Stimulated activated CD8-positive, alpha-beta memory T cell treated with anti-CD3 and anti-CD28 coated beads, Interleukin-12 subunit alpha, Interleukin-12 subunit beta, amount 100 ng/mL, for 4 hours (primary cell): ENCODE measurements around the gene CCDC106.

ENCODE experiments used
- DNase-seq: peaks from one replicate; pipeline ENCODE4 v3.0.0-alpha.2; 2020; ENCODE audit warnings: low read depth

The CCDC106 gene

DNA sequence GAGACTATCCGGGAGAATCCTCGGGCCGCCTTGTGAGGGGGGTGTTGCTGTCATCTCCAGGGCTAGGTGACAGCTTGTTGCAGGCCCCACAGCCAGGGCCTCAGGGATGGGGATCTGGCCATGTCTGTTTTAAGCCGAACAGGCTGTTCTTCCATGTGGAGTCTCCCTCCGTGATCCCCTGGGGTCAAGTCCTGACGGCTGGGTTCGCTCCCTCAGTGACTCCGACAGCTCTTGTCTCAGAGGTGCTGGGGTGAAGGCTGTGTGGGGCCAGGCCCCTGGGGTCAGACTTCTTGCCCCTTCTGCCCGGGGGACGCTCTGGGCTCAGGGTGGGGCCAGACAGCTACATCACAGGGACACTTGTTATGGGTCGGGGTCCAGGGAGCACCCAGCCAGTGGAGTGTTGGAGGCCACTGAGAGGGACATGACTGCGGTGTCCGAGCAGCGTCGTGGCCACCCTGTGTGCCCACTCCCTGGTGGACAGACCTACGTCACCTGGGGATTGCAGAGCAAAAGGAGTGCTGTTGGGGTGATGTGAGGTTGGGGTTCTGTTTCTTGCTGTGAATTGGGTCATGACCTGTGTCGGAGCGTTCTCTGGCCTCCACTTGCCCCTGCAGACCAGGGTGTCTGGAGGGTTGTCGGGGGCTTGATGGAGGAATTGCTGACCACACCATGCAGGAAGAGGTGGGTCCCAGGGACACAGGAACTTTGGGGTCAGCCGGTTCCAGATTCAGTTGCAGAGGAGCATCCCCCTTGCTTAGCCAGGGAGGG lies 48.5 kb downstream of the CCDC106 start:
- no peak for DNase-seq

GRCh38 chr19:55697069-55697440 lies 49.0 kb downstream of the CCDC106 start:
- no peak for DNase-seq

- DNase-seq = no peak
Observed at GRCh38 chr19:55697698-55698097, 49.7 kb downstream of the CCDC106 start.

DNA sequence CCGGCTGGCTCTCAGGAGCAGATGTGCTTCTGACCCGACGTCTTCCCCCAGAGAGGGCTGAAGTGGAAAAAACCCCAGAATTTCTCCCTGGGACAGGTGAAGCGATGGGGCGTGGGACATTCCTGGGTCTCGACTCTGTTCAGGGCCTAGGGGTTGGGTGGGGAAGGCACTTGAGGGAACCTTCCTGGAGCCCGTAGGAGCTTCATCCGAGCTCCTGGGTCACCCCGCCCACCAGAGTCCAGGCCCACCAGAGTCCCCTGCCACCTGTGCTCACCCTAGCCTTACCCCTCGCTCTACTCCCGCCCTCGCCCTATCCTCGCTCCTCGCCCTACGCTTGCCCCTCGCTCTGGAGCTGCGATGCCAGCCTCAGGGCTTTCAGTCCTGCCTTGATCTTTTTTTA lies 50.2 kb downstream of the CCDC106 start:
- no peak for DNase-seq

DNA sequence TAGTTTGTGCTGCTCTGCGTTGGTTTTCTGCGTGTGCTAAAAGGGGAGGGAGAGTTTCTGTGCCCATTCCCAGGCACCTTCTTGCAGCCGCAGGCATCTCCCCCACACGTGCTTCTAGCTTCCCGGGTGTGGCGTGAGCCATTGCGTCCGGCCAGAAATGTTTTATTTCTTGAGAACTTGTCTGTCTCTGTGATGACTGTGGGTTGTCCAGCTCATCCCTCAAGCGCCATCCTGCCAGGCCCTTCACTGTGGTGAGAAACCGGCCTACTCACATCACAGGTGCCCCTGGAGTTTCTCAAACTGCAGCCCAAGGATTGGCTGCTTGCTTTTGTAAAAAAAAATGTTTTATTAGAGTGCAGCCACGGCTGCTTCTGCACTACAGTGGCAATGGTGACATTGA lies 51.2 kb downstream of the CCDC106 start:
- no peak for DNase-seq

DNA sequence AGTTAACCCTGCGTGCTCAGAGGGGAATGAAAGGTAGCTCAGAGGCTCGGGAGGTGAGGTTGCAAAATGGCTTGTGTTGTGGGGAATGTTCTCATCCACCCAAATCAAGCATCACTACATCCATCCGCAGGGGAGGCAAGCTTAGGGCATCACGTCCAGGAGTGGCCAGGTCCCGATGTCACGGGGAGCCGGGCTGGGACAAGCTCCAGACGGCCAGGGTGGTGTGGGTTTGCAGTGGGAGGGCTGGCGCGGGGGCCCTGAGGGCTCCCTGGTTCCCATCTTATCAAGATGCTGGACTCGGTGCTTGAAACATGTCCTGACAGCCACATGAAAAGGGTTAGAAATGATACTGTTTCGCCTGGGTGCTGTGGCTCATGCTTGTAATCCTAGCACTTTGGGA lies 52.8 kb downstream of the CCDC106 start:
- DNase-seq = no peak

DNA sequence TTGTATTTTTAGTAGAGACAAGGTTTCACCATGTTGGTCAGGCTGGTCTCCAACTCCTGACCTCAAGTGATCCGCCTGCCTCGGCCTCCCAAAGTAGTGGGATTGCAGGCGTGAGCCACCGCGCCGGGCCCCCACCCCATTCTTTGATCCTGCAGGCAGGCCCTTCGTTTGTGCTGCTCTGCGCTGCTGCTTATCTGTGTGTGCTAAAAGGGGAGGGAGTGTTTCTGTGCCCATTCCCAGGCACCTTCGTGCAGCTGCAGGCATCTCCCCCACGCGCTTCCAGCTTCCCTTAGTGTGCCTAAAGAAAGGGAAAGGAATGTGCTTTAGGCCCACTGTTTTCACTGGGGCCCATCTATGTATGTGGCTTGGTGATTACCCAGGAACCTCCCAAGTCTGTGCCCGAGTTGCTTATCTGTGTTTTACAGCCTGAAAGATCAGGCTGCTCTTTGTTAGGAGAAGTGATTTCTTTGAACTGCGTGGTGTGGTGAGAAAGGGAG lies 54.2 kb downstream of the CCDC106 start:
- DNase-seq = no peak
